Endothelial cell of umbilical vein (primary cell): Measurements from ENCODE around the gene RIPK3. TPM values are rescaled to one million over a fixed set of nuclear protein-coding genes. Genes with fewer than 3 reads are reported as not detected.
"Not testable (repeated sequence)": the region's sequence is repeated elsewhere in the genome, so short reads cannot be mapped to it uniquely, and the experiment has no call there.

ENCODE experiments used
- BruUV-seq: library from RNA; stranded (reverse); fragments of 400-500 nt; replicated peaks from 2 replicates; lab custom pipeline; 2021; lab: Mats Ljungman, UMichigan
- CTCF ChIA-PET: fragments of 300-600, 350-600 bp; sonication (Branson Sonifier 250); formaldehyde crosslinking; loops from one replicate; lab custom pipeline; 2021; ENCODE audit warnings: antibody characterized with exemption, inconsistent platforms; lab: Charles Lee
- POLR2A ChIA-PET: fragments of 300-600, 350-600 bp; sonication (Branson Sonifier 250); formaldehyde crosslinking; loops from one replicate; lab custom pipeline; 2021; ENCODE audit warnings: antibody characterized with exemption, inconsistent platforms; lab: Charles Lee
- DNase-seq: peaks from one replicate; pipeline ENCODE4 v3.0.0-alpha.2; 2011; ENCODE audit warnings: low read depth, low spot score
- FAIRE-seq: peaks from 2 replicates; lab custom pipeline; 2011; peaks lifted over from hg19 to GRCh38; lab: Jason Lieb, UNC
- H2AFZ ChIP-seq: 2 replicates; pipeline ENCODE4 v1.6.0; 2012; ENCODE audit warnings: low read depth, low read length, control low read depth, inconsistent platforms
- H3K27ac ChIP-seq: 2 replicates; pipeline ENCODE4 v1.5.1; 2011; ENCODE audit warnings: low read depth, mild to moderate bottlenecking, control low read depth, low read length, moderate library complexity; ENCODE audit not compliant: insufficient read depth
- H3K27me3 ChIP-seq, 2 experiments: 2 replicates each; pipeline versions ENCODE4 v1.6.0 to v1.6.1; 2011; ENCODE audit warnings: low read length in 2 of 2, mixed read lengths in 1 of 2; ENCODE audit not compliant: control insufficient read depth in 2 of 2, insufficient read depth in 2 of 2
- H3K36me3 ChIP-seq, 2 experiments: 2 replicates in 1 of 2; 3 replicates in 1 of 2; pipeline ENCODE4 v1.5.1; 2011; ENCODE audit warnings: low read length in 2 of 2, mild to moderate bottlenecking in 1 of 2, moderate library complexity in 1 of 2; ENCODE audit not compliant: control insufficient read depth in 2 of 2, insufficient read depth in 2 of 2; ENCODE audit errors: extremely low read depth in 1 of 2
- H3K4me1 ChIP-seq: 3 replicates; pipeline ENCODE4 v1.5.1; 2011; ENCODE audit warnings: mild to moderate bottlenecking, low read length; ENCODE audit not compliant: control insufficient read depth, insufficient read depth; ENCODE audit errors: extremely low read depth
- H3K4me2 ChIP-seq: 2 replicates; pipeline ENCODE4 v1.6.1; 2011; ENCODE audit warnings: low read length, control low read depth, mixed read lengths; ENCODE audit not compliant: insufficient read depth
- H3K4me3 ChIP-seq, 3 experiments: fragments of 200-600 bp in 1 of 3; sonication (generic), shearing (Covaris generic) in 1 of 3; replicated peaks in 1 of 3; 2 replicates each; pipeline ENCODE4 v1.5.1; 2011 to 2016; ENCODE audit warnings: control low read depth in 3 of 3, low read length in 3 of 3, mild to moderate bottlenecking in 2 of 3, inconsistent platforms in 1 of 3, low read depth in 1 of 3, moderate library complexity in 1 of 3; ENCODE audit not compliant: insufficient read depth in 1 of 3
- H3K79me2 ChIP-seq: 2 replicates; pipeline ENCODE4 v1.6.0; 2012; ENCODE audit warnings: low read length, inconsistent platforms; ENCODE audit not compliant: control insufficient read depth, insufficient read depth
- H3K9ac ChIP-seq: replicated peaks from 2 replicates; pipeline ENCODE3; 2011; ENCODE audit warnings: low read length, control low read depth; ENCODE audit not compliant: insufficient read depth; ENCODE audit errors: extremely low read depth
- H3K9me1 ChIP-seq: replicated peaks from 3 replicates; pipeline ENCODE4 v1.6.0; 2011; ENCODE audit warnings: mild to moderate bottlenecking, low read length; ENCODE audit not compliant: control insufficient read depth, insufficient read depth; ENCODE audit errors: extremely low read depth
- H3K9me3 ChIP-seq: replicated peaks from 2 replicates; pipeline ENCODE4 v1.5.1; 2012; ENCODE audit warnings: low read length, inconsistent platforms; ENCODE audit not compliant: control insufficient read depth, insufficient read depth
- H4K20me1 ChIP-seq: replicated peaks from 2 replicates; pipeline ENCODE3; 2011; ENCODE audit warnings: mild to moderate bottlenecking, low read length; ENCODE audit not compliant: control insufficient read depth, insufficient read depth; ENCODE audit errors: extremely low read depth
- POLR2AphosphoS5 ChIP-seq: IDR thresholded peaks from 2 replicates; pipeline ENCODE4 v1.6.1; 2012; ENCODE audit warnings: low read depth, mild to moderate bottlenecking, control low read depth, low read length, moderate library complexity; ENCODE audit not compliant: insufficient read depth
- dilution Hi-C: fragments of 300-500 bp; cut with MboI; formaldehyde crosslinking; loops from one replicate; pipeline ENCODE4 v1.15.0; 2019; ENCODE audit warnings: low sequenced_read_pairs; ENCODE audit not compliant: extremely low pct_ligation_motif_present
- intact Hi-C: fragments of 100-400 bp; cut with micrococcal nuclease; formaldehyde crosslinking; loops from one replicate; pipeline ENCODE4 v1.10.0; 2022
- polyA plus RNA-seq, 4 experiments: library from polyadenylated mRNA; depleted of rRNA in 3 of 4; stranded (reverse) in 3 of 4; unstranded in 1 of 4; fragments of >200 nt; gene quantifications; 2 replicates each; pipeline versions ENCODE4 v1.2.1 to v1.2.3, GENCODE V29; 2011 to 2012; ENCODE audit warnings: missing spikeins in 1 of 4
- total RNA-seq: library from RNA; stranded (reverse); gene quantifications from 2 replicates; pipeline ENCODE4 v1.2.3, GENCODE V29; 2021

Gene RIPK3
- total and polyA plus RNA-seq, 2 donors (not counting 3 experiments of a cell fraction or from before 2014, with no cell fraction given), result 3.1 to 5.1 TPM

DNA sequence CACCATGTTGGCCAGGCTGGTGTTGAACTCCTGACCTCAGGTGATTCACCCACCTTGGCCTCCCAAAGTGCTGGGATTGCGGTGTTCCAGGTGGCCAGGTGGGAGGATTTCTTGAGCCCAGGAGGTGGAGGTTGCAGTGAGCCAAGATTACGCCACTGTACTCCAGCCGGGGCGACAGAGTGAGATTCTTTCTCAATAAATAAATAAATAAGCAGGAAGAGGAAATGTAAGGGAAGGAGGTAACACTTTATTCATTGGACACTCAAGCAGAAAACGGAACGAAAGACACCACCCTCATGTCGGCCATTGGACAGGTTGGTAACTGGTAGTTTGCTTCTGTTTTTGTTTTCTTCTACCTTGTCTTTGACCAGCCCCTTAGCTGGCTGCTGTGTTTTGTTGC, 15.2 kb upstream of the RIPK3 start:
- H3K79me2 ChIP-seq, result no peaks in the 10 kb centered on the region
- no peaks in the 10 kb centered on the region for H4K20me1 ChIP-seq
- H3K36me3 ChIP-seq, result no peaks in the 10 kb centered on the region
- TF ChIP-seq POLR2AphosphoS5, result no peak
- no peak for DNase-seq
- ChIA-PET CTCF (interaction anchor here (1.3 kb wide), 1 partner anchor 76 kb away, joined by 4 read pairs; no protein-coding TSS in a partner anchor), POLR2A (no interaction called here)
- H3K9ac ChIP-seq, result no peak overlapping the region
- H3K4me1 ChIP-seq, result no peaks in the 10 kb centered on the region
- H3K4me2 ChIP-seq, result no peak overlapping the region
- H2AFZ ChIP-seq, result no peak overlapping the region
- intact Hi-C loops (no loop called here), dilution Hi-C loops (no loop called here)
- no peak overlapping the region for H3K4me3 ChIP-seq
- no peak overlapping the region for H3K27ac ChIP-seq
- no peaks in the 10 kb centered on the region for H3K9me3 ChIP-seq
- no peaks in the 10 kb centered on the region for H3K9me1 ChIP-seq
- BruUV-seq, result no TSS peak
- FAIRE-seq, result no peak
- H3K27me3 ChIP-seq, result peaks cover 20 to 24% of the 10 kb centered on the region in 2 experiments

DNA sequence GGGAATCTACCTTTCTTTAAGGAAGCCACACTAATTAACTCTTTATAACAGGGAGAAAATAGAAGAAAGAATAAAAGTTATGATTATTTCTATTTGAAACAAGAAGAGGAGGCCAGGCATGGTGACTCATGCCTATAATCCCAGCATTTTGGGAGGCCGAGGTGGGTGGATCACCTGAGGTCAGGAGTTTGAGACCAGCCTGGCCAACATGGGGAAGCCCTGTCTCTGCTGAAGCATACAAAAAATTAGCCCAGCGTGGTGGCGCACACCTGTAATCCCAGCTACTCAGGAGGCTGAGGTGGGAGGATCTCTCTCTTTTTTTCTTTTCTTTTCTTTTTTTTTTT, 14.7 kb upstream of the RIPK3 start:
- H3K4me3 ChIP-seq, H2AFZ ChIP-seq, H3K4me2 ChIP-seq, H3K9me3 ChIP-seq, H3K79me2 ChIP-seq, DNase-seq, H3K27ac ChIP-seq, H3K4me1 ChIP-seq, POLR2A ChIA-PET, intact Hi-C loops, H3K9ac ChIP-seq, H3K36me3 ChIP-seq, BruUV-seq, FAIRE-seq, H4K20me1 ChIP-seq, dilution Hi-C loops, H3K9me1 ChIP-seq: not testable (repeated sequence)
- CTCF ChIA-PET, result interaction anchor here (1.3 kb wide), 1 partner anchor 77 kb away, joined by 4 read pairs; no protein-coding TSS in a partner anchor
- H3K27me3 ChIP-seq, result peaks cover 26 to 30% of the 10 kb centered on the region in 2 experiments
